ENCODE data around the gene CDH4.
"Not testable (repeated sequence)": the region's sequence is repeated elsewhere in the genome, so short reads cannot be mapped to it uniquely, and the experiment has no call there.

The CDH4 gene

GRCh38 chr20:61396262-61396848, 144.3 kb downstream of the CDH4 start:
- DNase-seq, result no peak

- no peak for DNase-seq
Observed at GRCh38 chr20:61397146-61397545, 145.1 kb downstream of the CDH4 start.

- DNase-seq, result no peak
Observed at GRCh38 chr20:61397790-61398189, 145.7 kb downstream of the CDH4 start.

- no peak for DNase-seq
Observed at GRCh38 chr20:61399433-61399832, 147.4 kb downstream of the CDH4 start.

- DNase-seq, result no peak
Observed at GRCh38 chr20:61400499-61400898, 148.4 kb downstream of the CDH4 start.

- no peak for DNase-seq
Observed at GRCh38 chr20:61404303-61404702, 152.2 kb downstream of the CDH4 start.

GRCh38 chr20:61405007-61405406, 152.9 kb downstream of the CDH4 start:
- no peak for DNase-seq

GRCh38 chr20:61406773-61407172, 154.7 kb downstream of the CDH4 start:
- DNase-seq, result not testable (repeated sequence)

GRCh38 chr20:61407561-61407960, 155.5 kb downstream of the CDH4 start:
- DNase-seq, result no peak

- no peak for DNase-seq
Observed at GRCh38 chr20:61408951-61409740, 157.1 kb downstream of the CDH4 start.

GRCh38 chr20:61411743-61412142, 159.7 kb downstream of the CDH4 start:
- DNase-seq, result no peak

- no peak for DNase-seq
Observed at GRCh38 chr20:61413752-61414151, 161.7 kb downstream of the CDH4 start.

GRCh38 chr20:61414455-61414991, 162.5 kb downstream of the CDH4 start:
- DNase-seq, result no peak

GRCh38 chr20:61416546-61416945, 164.5 kb downstream of the CDH4 start:
- no peak for DNase-seq

GRCh38 chr20:61417221-61417941, 165.3 kb downstream of the CDH4 start:
- no peak for DNase-seq

- DNase-seq, result no peak
Observed at GRCh38 chr20:61419010-61419409, 166.9 kb downstream of the CDH4 start.

- no peak for DNase-seq
Observed at GRCh38 chr20:61419501-61419900, 167.4 kb downstream of the CDH4 start.

- no peak for DNase-seq
Observed at GRCh38 chr20:61420056-61420455, 168.0 kb downstream of the CDH4 start.

GRCh38 chr20:61420781-61421180, 168.7 kb downstream of the CDH4 start:
- no peak for DNase-seq

- no peak for DNase-seq
Observed at GRCh38 chr20:61422636-61423425, 170.8 kb downstream of the CDH4 start.

GRCh38 chr20:61424011-61424627, 172.1 kb downstream of the CDH4 start:
- DNase-seq, result no peak

GRCh38 chr20:61424628-61425420, 172.8 kb downstream of the CDH4 start:
- DNase-seq, result no peak

Measured in NCI-H2107 (cell line).